ENCODE measurements around the gene USP33. TPM values are rescaled to one million over a fixed set of nuclear protein-coding genes. Genes with fewer than 3 reads are reported as not detected.

The USP33 gene
- total and polyA plus RNA-seq, 2 of the 8 experiments (the other 6 are each of a cell fraction or from before 2014, with no cell fraction given) = 20.0 to 55.5 TPM

GRCh38 chr1:77742011-77742555 lies 17.6 kb downstream of the USP33 start (continued):
- TF ChIP-seq CHD7 (IDR thresholded peaks at IDR 0.05; ENCODE audit: insufficient replicate concordance, low read length) (no peak), NANOG (IDR thresholded peaks at IDR 0.05; ENCODE audit: insufficient read depth, low read depth, low read length, poor library complexity, severe bottlenecking) (no peak)

Measured in H1 (cell line).